ENCODE data around the gene NRXN2. TPM values are rescaled to one million over a fixed set of nuclear protein-coding genes. Genes with fewer than 3 reads are reported as not detected.
A peak's percentile ranks its signal among the peaks of the same experiment; 100 is the strongest.
"Not testable (repeated sequence)": the region's sequence is repeated elsewhere in the genome, so short reads cannot be mapped to it uniquely, and the experiment has no call there.

The NRXN2 gene
- polyA plus RNA-seq, 3 donors, result 0.07 TPM; not detected in 2

DNA sequence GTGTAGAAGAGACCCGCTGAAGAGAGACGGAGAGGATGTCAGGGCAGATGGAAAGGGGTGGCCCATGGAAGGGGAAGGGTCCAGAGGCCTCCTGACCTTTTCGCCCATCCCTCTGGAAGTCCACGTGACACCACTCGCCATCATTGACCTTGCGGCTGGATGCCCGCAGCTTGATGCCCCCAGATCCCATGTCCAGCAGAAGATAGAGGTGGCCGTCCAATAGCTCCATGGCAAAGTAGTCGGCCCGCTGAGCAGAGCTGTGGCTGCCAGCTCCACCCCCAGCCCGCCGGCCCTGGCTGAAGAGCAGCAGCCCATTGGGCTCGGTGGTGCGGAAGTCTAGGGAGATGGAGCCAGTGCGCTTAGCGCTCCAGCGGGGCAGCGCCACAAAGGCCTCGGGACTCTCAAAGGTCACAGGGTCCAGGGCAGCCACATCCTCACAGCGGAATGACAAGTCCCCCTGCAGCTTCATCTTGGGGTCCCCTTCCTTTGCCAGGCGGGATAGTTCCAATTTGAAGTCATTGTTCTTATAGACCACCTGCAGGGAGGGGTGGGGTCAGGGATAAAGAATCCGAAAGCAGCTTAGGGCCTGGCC lies 55.7 kb downstream of the NRXN2 start:
- DNase-seq, result no peak
- Mint-ChIP-seq H3K27me3 (ENCODE audit: low read depth in 3 of 3) (peaks cover 1 to 12% (median 3%) of the 10 kb centered on the region in 3 donors), H3K4me1 (peaks cover 55% of the 10 kb centered on the region), H3K27ac (no peak overlapping the region), H3K9me3 (peaks cover 0 to 2% (median 0%) of the 10 kb centered on the region in 7 donors), H3K4me3 (no peak overlapping the region), H3K36me3 (no peaks in the 10 kb centered on the region)
- WGBS (ENCODE audit: insufficient coverage), result 96% methylated on average over 21 of the region's 22 CpGs
- H3K79me2 ChIP-seq (ENCODE audit: insufficient read depth, low read length), result no peaks in the 10 kb centered on the region
- H3K4me1 ChIP-seq (ENCODE audit: control insufficient read depth in 1 of 2, insufficient read depth in 2 of 2, low read length in 2 of 2), result peaks cover 48 to 56% of the 10 kb centered on the region in 2 donors
- no peak overlapping the region for H3K9ac ChIP-seq (ENCODE audit: insufficient read depth, low read length, poor library complexity, severe bottlenecking)
- H3K4me3 ChIP-seq (replicated peaks in 1 of 3; ENCODE audit: low read depth in 2 of 3, low read length in 3 of 3), result no peak overlapping the region
- TF ChIP-seq, protein P1, sequence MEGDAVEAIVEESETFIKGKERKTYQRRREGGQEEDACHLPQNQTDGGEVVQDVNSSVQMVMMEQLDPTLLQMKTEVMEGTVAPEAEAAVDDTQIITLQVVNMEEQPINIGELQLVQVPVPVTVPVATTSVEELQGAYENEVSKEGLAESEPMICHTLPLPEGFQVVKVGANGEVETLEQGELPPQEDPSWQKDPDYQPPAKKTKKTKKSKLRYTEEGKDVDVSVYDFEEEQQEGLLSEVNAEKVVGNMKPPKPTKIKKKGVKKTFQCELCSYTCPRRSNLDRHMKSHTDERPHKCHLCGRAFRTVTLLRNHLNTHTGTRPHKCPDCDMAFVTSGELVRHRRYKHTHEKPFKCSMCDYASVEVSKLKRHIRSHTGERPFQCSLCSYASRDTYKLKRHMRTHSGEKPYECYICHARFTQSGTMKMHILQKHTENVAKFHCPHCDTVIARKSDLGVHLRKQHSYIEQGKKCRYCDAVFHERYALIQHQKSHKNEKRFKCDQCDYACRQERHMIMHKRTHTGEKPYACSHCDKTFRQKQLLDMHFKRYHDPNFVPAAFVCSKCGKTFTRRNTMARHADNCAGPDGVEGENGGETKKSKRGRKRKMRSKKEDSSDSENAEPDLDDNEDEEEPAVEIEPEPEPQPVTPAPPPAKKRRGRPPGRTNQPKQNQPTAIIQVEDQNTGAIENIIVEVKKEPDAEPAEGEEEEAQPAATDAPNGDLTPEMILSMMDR (IDR thresholded peaks at IDR 0.05), result no peak
- H3K27me3 ChIP-seq (ENCODE audit: control insufficient read depth in 2 of 2, insufficient read depth in 2 of 2, low read length in 2 of 2), result no peaks in the 10 kb centered on the region
- H3K4me2 ChIP-seq (replicated peaks; ENCODE audit: extremely low read depth, low read length, poor library complexity, severe bottlenecking), result no peak overlapping the region
- no peaks in the 10 kb centered on the region for H3K9me3 ChIP-seq (replicated peaks in 1 of 2; ENCODE audit: control insufficient read depth in 1 of 2, insufficient read depth in 1 of 2, low read length in 2 of 2)
- H2AFZ ChIP-seq (ENCODE audit: insufficient read depth, low read depth, low read length, poor library complexity, severe bottlenecking), result no peak overlapping the region
- no peak overlapping the region for H3K27ac ChIP-seq (ENCODE audit: low read depth in 1 of 2, low read length in 2 of 2)
- no peaks in the 10 kb centered on the region for H4K20me1 ChIP-seq (ENCODE audit: insufficient read depth, low read length)
- intact Hi-C loops (cut with micrococcal nuclease), result no loop called here
- no peaks in the 10 kb centered on the region for H3K36me3 ChIP-seq (replicated peaks in 1 of 2; ENCODE audit: control insufficient read depth in 1 of 2, insufficient read depth in 2 of 2, low read length in 2 of 2)

DNA sequence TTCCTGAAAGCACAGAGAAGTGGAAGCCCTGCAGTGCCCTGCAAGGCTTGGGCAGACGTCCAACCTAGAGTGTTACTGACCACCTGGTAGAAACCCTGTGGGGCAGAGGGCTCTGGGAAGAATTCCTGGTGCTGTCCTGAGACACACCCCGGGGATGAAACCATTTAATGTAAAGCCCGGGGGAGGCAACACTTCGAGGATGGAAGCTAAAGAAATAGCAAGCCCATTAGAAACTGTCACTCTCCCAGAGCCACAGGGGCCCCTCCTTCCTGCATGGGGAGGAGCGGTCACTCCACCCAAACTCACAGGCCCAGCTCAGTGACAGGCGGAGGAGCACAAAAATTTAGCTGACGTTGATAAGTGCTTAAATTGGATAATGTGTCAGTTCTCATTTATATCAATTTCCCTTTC lies 57.6 kb downstream of the NRXN2 start:
- H3K4me3 ChIP-seq (replicated peaks in 1 of 3; ENCODE audit: low read depth in 2 of 3, low read length in 3 of 3), result peak overlapping the region in 1 of 3 experiments; percentile 25
- H3K4me2 ChIP-seq (replicated peaks; ENCODE audit: extremely low read depth, low read length, poor library complexity, severe bottlenecking), result peak overlapping the region; percentile 43
- H3K27ac Mint-ChIP-seq, result peak overlapping the region; percentile 4 to 90 (median 55)
- H3K4me3 Mint-ChIP-seq, result peak overlapping the region in 1 of 2 donors; percentile 15
- H3K9me3 Mint-ChIP-seq, result peaks cover 0 to 2% (median 0%) of the 10 kb centered on the region in 7 donors
- TF ChIP-seq, protein P1 (IDR thresholded peaks at IDR 0.05), result no peak
- no peaks in the 10 kb centered on the region for H3K9me3 ChIP-seq (replicated peaks in 1 of 2; ENCODE audit: control insufficient read depth in 1 of 2, insufficient read depth in 1 of 2, low read length in 2 of 2)
- intact Hi-C loops (cut with micrococcal nuclease), result no loop called here
- peak in 2 of 3 donors; percentile 27 to 39 for DNase-seq
- H3K36me3 ChIP-seq (replicated peaks in 1 of 2; ENCODE audit: control insufficient read depth in 1 of 2, insufficient read depth in 2 of 2, low read length in 2 of 2), result no peaks in the 10 kb centered on the region
- no peaks in the 10 kb centered on the region for H3K79me2 ChIP-seq (ENCODE audit: insufficient read depth, low read length)
- H2AFZ ChIP-seq (ENCODE audit: insufficient read depth, low read depth, low read length, poor library complexity, severe bottlenecking), result no peak overlapping the region
- peaks cover 0 to 9% (median 4%) of the 10 kb centered on the region in 3 donors for H3K27me3 Mint-ChIP-seq (ENCODE audit: low read depth in 3 of 3)
- H3K9ac ChIP-seq (ENCODE audit: insufficient read depth, low read length, poor library complexity, severe bottlenecking), result no peak overlapping the region
- H3K4me1 ChIP-seq (ENCODE audit: control insufficient read depth in 1 of 2, insufficient read depth in 2 of 2, low read length in 2 of 2), result peaks cover 36 to 39% of the 10 kb centered on the region in 2 donors
- WGBS (ENCODE audit: insufficient coverage), result 17% methylated on average over 3 of the region's 7 CpGs
- no peaks in the 10 kb centered on the region for H3K27me3 ChIP-seq (ENCODE audit: control insufficient read depth in 2 of 2, insufficient read depth in 2 of 2, low read length in 2 of 2)
- H4K20me1 ChIP-seq (ENCODE audit: insufficient read depth, low read length), result no peaks in the 10 kb centered on the region
- H3K36me3 Mint-ChIP-seq, result no peaks in the 10 kb centered on the region
- peaks cover 39% of the 10 kb centered on the region for H3K4me1 Mint-ChIP-seq
- H3K27ac ChIP-seq (ENCODE audit: low read depth in 1 of 2, low read length in 2 of 2), result peak overlapping the region in 1 of 2 donors; percentile 59

DNA sequence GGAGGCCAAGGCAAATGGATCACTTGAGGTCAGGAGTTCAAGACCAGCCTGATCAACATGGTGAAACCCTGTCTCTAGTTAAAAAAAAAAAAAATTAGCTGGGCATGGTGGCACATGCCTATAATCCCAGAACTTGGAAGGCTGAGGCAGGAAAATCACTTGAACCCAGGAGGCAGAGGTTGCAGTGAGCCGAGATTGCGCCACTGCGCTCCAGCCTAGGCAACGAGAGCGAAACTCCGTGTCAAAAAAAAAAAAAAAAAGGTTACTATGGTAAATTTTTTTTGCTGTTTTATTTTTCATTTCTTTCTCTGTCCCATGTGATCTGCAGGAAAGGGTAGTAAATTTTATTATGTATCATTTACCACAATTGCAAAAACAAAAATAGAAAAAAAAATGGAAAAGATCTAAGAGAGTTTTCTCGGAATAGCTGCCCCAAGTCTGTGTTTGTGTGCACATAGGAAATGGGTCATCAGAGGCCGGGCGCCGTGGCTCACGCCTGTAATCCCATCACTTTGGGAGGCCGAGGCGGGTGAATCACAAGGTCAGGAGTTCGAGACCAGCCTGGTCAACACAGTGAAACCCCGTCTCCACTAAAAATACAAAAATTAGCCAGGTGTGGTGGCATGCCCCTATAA lies 58.6 kb downstream of the NRXN2 start:
- H3K36me3 Mint-ChIP-seq; H3K27me3 ChIP-seq (ENCODE audit: control insufficient read depth in 2 of 2, insufficient read depth in 2 of 2, low read length in 2 of 2); H3K27ac ChIP-seq (ENCODE audit: low read depth in 1 of 2, low read length in 2 of 2); intact Hi-C loops (cut with micrococcal nuclease); H2AFZ ChIP-seq (ENCODE audit: insufficient read depth, low read depth, low read length, poor library complexity, severe bottlenecking); H3K36me3 ChIP-seq (replicated peaks in 1 of 2; ENCODE audit: control insufficient read depth in 1 of 2, insufficient read depth in 2 of 2, low read length in 2 of 2); H3K9me3 Mint-ChIP-seq; H3K9ac ChIP-seq (ENCODE audit: insufficient read depth, low read length, poor library complexity, severe bottlenecking); H3K4me3 ChIP-seq (replicated peaks in 1 of 3; ENCODE audit: low read depth in 2 of 3, low read length in 3 of 3); H4K20me1 ChIP-seq (ENCODE audit: insufficient read depth, low read length); H3K27me3 Mint-ChIP-seq (ENCODE audit: low read depth in 3 of 3); H3K79me2 ChIP-seq (ENCODE audit: insufficient read depth, low read length); H3K9me3 ChIP-seq (replicated peaks in 1 of 2; ENCODE audit: control insufficient read depth in 1 of 2, insufficient read depth in 1 of 2, low read length in 2 of 2): not testable (repeated sequence)
- H3K27ac Mint-ChIP-seq, result peak overlapping the region; percentile 47 to 90 (median 82)
- peak overlapping the region in 1 of 2 donors; percentile 71 for H3K4me3 Mint-ChIP-seq
- H3K4me1 Mint-ChIP-seq, result peaks cover 39% of the 10 kb centered on the region
- DNase-seq, result peak; percentile 59 to 73 (median 66)
- 0% methylated on average over 9 of the region's 15 CpGs for WGBS (ENCODE audit: insufficient coverage)
- Histone ChIP-seq H3K4me1 (ENCODE audit: control insufficient read depth in 1 of 2, insufficient read depth in 2 of 2, low read length in 2 of 2) (peaks cover 34 to 38% of the 10 kb centered on the region in 2 donors), H3K4me2 (replicated peaks; ENCODE audit: extremely low read depth, low read length, poor library complexity, severe bottlenecking) (peak overlapping the region; percentile 19)
